SU-DHL-6 (cell line): ENCODE results near the gene ACSL6.

Experiments used
- H2AFZ ChIP-seq: fragments of 200-600 bp; sonication (generic); 2 replicates; pipeline ENCODE4 v1.6.1; 2014; ENCODE audit warnings: low read depth, mild to moderate bottlenecking, moderate library complexity, mixed read lengths, antibody characterized with exemption, low read length; ENCODE audit not compliant: severe bottlenecking
- H3F3A ChIP-seq: fragments of 200-600 bp; shearing (Covaris generic); 2 replicates; pipeline ENCODE4 v1.6.0; 2016; ENCODE audit warnings: antibody characterized with exemption, mild to moderate bottlenecking; ENCODE audit not compliant: insufficient read depth
- H3K27ac ChIP-seq: fragments of 200-600 bp; sonication (generic); 2 replicates; pipeline ENCODE4 v1.5.1; 2016; ENCODE audit warnings: low read depth, mild to moderate bottlenecking, low read length, moderate library complexity, mixed read lengths
- H3K27me3 ChIP-seq: fragments of 200-600 bp; sonication (generic), shearing (Covaris generic); 2 replicates; pipeline ENCODE4 v1.6.0; 2014; ENCODE audit warnings: mild to moderate bottlenecking, low read length
- H3K36me3 ChIP-seq: fragments of 200-600 bp; sonication (generic); 2 replicates; pipeline ENCODE4 v1.6.1; 2014; ENCODE audit warnings: mild to moderate bottlenecking, low read length, mixed read lengths
- H3K4me2 ChIP-seq: fragments of 300-600, 200-600 bp; shearing (Covaris generic), sonication (generic); 2 replicates; pipeline ENCODE4 v1.6.0; 2014; ENCODE audit warnings: low read length, low read depth, mild to moderate bottlenecking; ENCODE audit not compliant: poor library complexity, severe bottlenecking
- H3K4me3 ChIP-seq: fragments of 200-600 bp; sonication (generic); 2 replicates; pipeline ENCODE4 v1.5.1; 2014; ENCODE audit warnings: antibody characterized with exemption, low read length, mild to moderate bottlenecking, mixed read lengths; ENCODE audit not compliant: insufficient read depth, poor library complexity, severe bottlenecking
- H3K79me2 ChIP-seq: fragments of 200-600 bp; sonication (generic); 2 replicates; pipeline ENCODE4 v1.6.1; 2014; ENCODE audit warnings: mild to moderate bottlenecking, low read length, moderate library complexity; ENCODE audit not compliant: insufficient read depth
- H3K9ac ChIP-seq: fragments of 200-600 bp; sonication (generic); 2 replicates; pipeline ENCODE4 v1.7.0; 2014; ENCODE audit warnings: mild to moderate bottlenecking, low read length
- H3K9me2 ChIP-seq: fragments of 200-600 bp; sonication (generic); replicated peaks from 2 replicates; pipeline ENCODE4 v1.6.1; 2014; ENCODE audit warnings: low read length; ENCODE audit not compliant: insufficient read depth
- H3K9me3 ChIP-seq: fragments of 200-600 bp; sonication (generic); 2 replicates; pipeline ENCODE4 v1.6.1; 2014; ENCODE audit warnings: low read length, mixed read lengths; ENCODE audit not compliant: insufficient read depth
- H4K20me1 ChIP-seq: fragments of 200-600 bp; sonication (generic); 2 replicates; pipeline ENCODE4 v1.6.1; 2014; ENCODE audit warnings: low read depth, mild to moderate bottlenecking, antibody characterized with exemption, low read length, moderate library complexity, mixed read lengths
- CTCF ChIP-seq: fragments of 200-600 bp; sonication (generic); IDR thresholded peaks from one replicate; pipeline ENCODE4 v1.5.1; 2017; ENCODE audit warnings: antibody characterized with exemption, mild to moderate bottlenecking, low read length, moderate library complexity; ENCODE audit not compliant: insufficient read depth, poor library complexity, severe bottlenecking
- EZH2phosphoT487 ChIP-seq: fragments of 200-600 bp; sonication (generic), shearing (Covaris generic); conservative IDR thresholded peaks from 2 replicates; pipeline ENCODE4 v1.6.1; 2018; ENCODE audit warnings: mild to moderate bottlenecking, antibody characterized with exemption, low read length, moderate library complexity, mixed read lengths

Gene ACSL6

GRCh38 chr5:132052520-132052919 lies 41.1 kb upstream of the ACSL6 start:
- Histone ChIP-seq H3K27me3 (no peaks in the 10 kb centered on the region), H4K20me1 (no peaks in the 10 kb centered on the region), H3K9me3 (no peaks in the 10 kb centered on the region), H2AFZ (no peak overlapping the region), H3F3A (no peaks in the 10 kb centered on the region), H3K4me2 (no peak overlapping the region), H3K9ac (no peak overlapping the region), H3K9me2 (no peaks in the 10 kb centered on the region), H3K79me2 (no peaks in the 10 kb centered on the region), H3K4me3 (no peak overlapping the region), H3K36me3 (no peaks in the 10 kb centered on the region), H3K27ac (no peak overlapping the region)
- TF ChIP-seq EZH2phosphoT487 (no peak), CTCF (no peak)

DNA sequence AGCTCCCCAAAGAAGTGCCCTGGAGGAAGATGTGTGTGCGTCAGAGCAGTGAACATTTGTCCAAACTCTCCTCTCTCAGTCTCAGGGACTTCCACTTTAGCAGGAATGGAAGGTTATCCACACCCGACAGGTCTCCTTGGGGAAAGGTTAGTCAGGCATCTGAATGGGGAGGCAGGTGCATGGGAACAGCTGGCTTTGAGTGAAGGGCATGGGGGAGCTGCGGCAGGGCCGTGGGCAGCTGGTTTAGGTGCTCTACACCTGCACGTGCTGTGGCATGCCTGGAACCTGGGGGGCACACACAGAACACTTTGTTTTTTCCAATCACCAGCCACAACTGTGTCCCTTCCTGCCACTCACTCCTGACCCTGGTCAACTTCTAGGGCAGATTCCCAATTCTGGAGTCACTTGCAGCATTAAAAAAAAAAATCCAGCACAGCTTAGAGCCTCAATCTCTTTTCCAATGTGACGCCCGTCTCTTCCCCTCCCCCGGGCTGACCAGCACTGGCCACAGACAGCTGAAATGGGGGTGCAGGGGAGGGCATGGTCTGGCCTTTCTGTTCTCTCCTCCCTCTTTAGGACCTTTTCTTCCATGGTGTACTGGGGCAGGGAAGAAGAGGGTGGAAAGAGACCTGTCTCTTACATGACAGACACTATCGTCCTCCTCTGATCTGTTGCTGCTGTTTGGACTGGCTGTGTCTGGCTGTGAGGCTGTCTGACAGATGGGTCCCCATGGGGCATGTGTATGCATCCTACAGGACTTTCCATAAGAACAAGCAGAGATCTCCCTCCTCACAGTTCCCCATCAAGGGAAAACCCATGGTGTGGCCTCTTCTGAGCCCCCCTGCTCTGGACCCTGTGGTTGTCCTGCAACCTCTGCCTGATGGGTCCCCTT lies 39.4 kb upstream of the ACSL6 start:
- Histone ChIP-seq H3K27ac (no peak overlapping the region), H3K4me3 (no peak overlapping the region), H3K9ac (no peak overlapping the region), H3K4me2 (no peak overlapping the region), H3F3A (no peaks in the 10 kb centered on the region), H2AFZ (no peak overlapping the region), H3K79me2 (no peaks in the 10 kb centered on the region), H3K9me2 (no peaks in the 10 kb centered on the region), H3K27me3 (no peaks in the 10 kb centered on the region), H3K36me3 (no peaks in the 10 kb centered on the region), H3K9me3 (no peaks in the 10 kb centered on the region), H4K20me1 (no peaks in the 10 kb centered on the region)
- TF ChIP-seq EZH2phosphoT487 (no peak), CTCF (no peak)

- Histone ChIP-seq H3K27me3 (no peaks in the 10 kb centered on the region), H3K79me2 (no peaks in the 10 kb centered on the region), H4K20me1 (no peaks in the 10 kb centered on the region), H3F3A (no peaks in the 10 kb centered on the region), H2AFZ (no peak overlapping the region), H3K4me2 (no peak overlapping the region), H3K4me3 (no peak overlapping the region), H3K36me3 (no peaks in the 10 kb centered on the region), H3K9me3 (no peaks in the 10 kb centered on the region), H3K9me2 (no peaks in the 10 kb centered on the region), H3K27ac (no peak overlapping the region), H3K9ac (no peak overlapping the region)
- TF ChIP-seq CTCF (no peak), EZH2phosphoT487 (no peak)
Observed at GRCh38 chr5:132050136-132050535, 38.7 kb upstream of the ACSL6 start.
